Measurements from ENCODE around the gene SLC41A3.

SLC41A3 gene

GRCh38 chr3:126104028-126104635, 20.2 kb upstream of the SLC41A3 start:
- no peak overlapping the region for H3K27ac ChIP-seq
- TF ChIP-seq CTCF (conservative IDR thresholded peaks at IDR 0.05), result no peak

GRCh38 chr3:126103121-126104027, 19.4 kb upstream of the SLC41A3 start:
- TF ChIP-seq CTCF (conservative IDR thresholded peaks at IDR 0.05), result no peak
- H3K27ac ChIP-seq, result peak overlapping the region; percentile 48; the same call in 1 of the 2 replicates

- TF ChIP-seq CTCF (conservative IDR thresholded peaks at IDR 0.05), result no peak
- H3K27ac ChIP-seq, result peak overlapping the region; percentile 48; the same call in 1 of the 2 replicates
Observed at GRCh38 chr3:126102530-126102951, 18.6 kb upstream of the SLC41A3 start.

- no peak for TF ChIP-seq CTCF (conservative IDR thresholded peaks at IDR 0.05)
- peak overlapping the region; percentile 48; the same call in 1 of the 2 replicates for H3K27ac ChIP-seq
Observed at GRCh38 chr3:126102011-126102410, 18.1 kb upstream of the SLC41A3 start.

- TF ChIP-seq CTCF (conservative IDR thresholded peaks at IDR 0.05), result no peak
- H3K27ac ChIP-seq, result no peak overlapping the region
Observed at GRCh38 chr3:126101521-126101982, 17.6 kb upstream of the SLC41A3 start.

GRCh38 chr3:126100634-126101301, 16.8 kb upstream of the SLC41A3 start:
- no peak for TF ChIP-seq CTCF (conservative IDR thresholded peaks at IDR 0.05)
- no peak overlapping the region for H3K27ac ChIP-seq

- H3K27ac ChIP-seq, result no peak overlapping the region
- TF ChIP-seq CTCF (conservative IDR thresholded peaks at IDR 0.05), result no peak
Observed at GRCh38 chr3:126100269-126100633, 16.3 kb upstream of the SLC41A3 start.
